ENCODE measurements around the gene RTN4RL2.

Gene RTN4RL2

GRCh38 chr11:57500926-57501325 lies 40.6 kb downstream of the RTN4RL2 start:
- DNase-seq: no peak

DNA sequence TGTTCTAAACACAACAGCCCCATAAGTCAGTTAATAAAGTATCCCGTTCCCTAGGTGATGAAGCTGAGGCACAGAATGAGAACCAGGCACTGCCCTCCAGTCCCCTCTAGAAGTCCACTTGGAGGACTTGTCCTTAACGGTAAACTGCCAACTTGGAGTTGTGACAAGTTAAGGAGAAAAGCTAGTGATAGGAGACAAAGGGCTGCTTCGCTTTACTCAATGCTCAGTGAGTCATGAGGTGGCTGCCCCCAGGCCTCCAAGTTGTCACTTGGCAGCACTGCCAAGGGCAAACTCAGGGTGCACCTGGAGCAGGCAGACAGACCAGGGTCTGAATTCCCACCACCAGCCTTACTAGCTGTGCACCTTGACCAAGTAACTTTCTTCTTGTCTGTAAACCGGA lies 41.6 kb downstream of the RTN4RL2 start:
- no peak for DNase-seq

- DNase-seq: no peak
Measured at GRCh38 chr11:57502376-57502775, 42.0 kb downstream of the RTN4RL2 start.

- DNase-seq: no peak
Measured at GRCh38 chr11:57502870-57503269, 42.5 kb downstream of the RTN4RL2 start.

DNA sequence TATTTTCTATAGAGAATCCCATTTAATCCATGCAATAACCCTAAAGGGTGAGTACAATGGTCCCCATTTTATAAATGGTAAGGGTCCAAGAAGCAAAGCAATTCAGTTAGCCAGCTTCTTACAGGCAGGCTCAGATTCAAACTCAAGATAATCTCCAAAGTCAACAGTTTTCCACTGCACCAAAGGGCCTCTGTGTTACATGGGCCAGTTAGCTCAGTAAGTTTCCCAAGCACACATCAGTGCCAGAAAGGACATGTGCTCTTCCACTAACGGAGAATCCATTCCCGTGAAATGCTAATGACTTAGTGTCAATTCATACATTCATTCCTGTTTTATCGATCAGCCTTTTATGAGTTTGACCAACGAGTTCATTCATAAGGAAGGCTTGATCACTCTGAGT lies 44.2 kb downstream of the RTN4RL2 start:
- DNase-seq: no peak

DNA sequence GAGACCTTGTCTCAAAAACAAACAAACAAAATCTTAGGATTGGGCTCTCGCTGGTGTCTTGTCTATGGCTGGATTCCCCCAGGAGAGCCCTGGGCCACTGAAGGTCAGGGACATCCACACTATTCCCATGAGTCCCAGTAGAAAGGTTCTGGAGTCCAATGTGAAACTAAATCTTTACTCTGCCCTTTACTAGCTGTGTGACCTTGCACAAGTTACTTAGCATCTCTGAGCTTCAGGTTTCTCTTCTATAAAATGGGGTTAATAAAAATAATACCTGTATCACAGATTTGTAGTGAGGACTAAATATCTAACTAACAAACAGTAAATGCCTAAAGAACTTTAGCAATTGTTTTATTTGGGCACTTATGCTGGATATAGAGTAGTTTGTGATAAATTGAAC lies 46.2 kb downstream of the RTN4RL2 start:
- no peak for DNase-seq

DNA sequence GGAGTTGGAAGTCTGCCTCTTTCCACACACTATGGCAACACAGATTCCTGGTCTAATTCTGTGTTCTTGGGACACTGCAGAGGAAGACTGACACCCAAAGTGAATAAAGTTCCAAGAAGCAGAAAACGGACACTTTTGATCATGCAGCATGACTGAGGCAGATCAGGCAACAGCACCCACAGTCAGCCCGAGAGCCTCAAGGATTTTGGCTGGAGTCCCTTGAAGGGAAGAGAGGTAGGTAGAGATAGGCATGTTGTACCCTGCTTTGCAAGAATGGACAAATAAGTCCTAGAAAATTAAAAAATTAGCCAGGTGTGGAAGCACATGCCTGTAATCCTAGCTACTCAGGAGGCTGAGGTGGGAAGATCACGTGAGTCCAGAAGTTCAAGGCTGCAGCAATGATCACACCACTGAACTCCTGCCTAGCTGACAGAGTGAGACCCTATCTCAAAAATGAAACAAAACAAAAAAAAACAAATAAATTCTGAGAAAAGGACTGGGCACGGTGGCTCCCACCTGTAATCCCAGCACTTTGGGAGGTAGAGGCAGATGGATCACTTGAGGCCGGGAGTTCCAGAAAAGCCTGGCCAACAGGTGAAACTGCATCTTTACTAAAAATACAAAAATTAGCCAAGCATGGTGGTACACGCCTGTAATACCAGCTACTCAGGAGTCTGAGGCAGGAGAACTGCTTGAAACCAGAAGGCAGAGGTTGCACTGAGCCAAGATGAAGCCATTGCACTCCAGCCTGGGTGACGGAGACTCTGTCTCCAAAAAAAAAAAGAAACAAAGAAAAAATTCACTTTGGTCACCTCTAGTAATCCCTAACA lies 48.2 kb downstream of the RTN4RL2 start:
- DNase-seq: no peak

GRCh38 chr11:57511741-57512430 lies 51.6 kb downstream of the RTN4RL2 start:
- no peak for DNase-seq

- DNase-seq: no peak
Measured at GRCh38 chr11:57512646-57513451, 52.5 kb downstream of the RTN4RL2 start.

DNA sequence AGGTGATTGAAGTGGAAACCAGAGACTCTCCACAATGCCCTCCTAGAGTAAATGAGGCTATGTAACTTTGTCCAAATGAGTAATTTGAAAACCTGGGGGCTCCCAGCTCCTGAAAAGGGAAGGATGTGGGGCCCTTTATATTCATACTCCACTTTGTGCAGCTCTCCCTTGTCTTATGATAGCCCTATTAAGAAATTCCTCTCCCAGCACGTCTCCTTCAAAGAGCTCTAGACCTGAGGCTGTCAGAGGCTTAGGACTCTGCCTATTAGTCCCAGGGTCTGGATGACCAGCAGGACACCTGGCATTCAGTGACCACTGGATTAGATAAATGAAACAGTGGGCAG lies 53.1 kb downstream of the RTN4RL2 start:
- no peak for DNase-seq

- DNase-seq: peak; percentile 4
Measured at GRCh38 chr11:57513911-57514537, 53.7 kb downstream of the RTN4RL2 start.

- DNase-seq: peak; percentile 22
Measured at GRCh38 chr11:57514538-57515331, 54.4 kb downstream of the RTN4RL2 start.

DNA sequence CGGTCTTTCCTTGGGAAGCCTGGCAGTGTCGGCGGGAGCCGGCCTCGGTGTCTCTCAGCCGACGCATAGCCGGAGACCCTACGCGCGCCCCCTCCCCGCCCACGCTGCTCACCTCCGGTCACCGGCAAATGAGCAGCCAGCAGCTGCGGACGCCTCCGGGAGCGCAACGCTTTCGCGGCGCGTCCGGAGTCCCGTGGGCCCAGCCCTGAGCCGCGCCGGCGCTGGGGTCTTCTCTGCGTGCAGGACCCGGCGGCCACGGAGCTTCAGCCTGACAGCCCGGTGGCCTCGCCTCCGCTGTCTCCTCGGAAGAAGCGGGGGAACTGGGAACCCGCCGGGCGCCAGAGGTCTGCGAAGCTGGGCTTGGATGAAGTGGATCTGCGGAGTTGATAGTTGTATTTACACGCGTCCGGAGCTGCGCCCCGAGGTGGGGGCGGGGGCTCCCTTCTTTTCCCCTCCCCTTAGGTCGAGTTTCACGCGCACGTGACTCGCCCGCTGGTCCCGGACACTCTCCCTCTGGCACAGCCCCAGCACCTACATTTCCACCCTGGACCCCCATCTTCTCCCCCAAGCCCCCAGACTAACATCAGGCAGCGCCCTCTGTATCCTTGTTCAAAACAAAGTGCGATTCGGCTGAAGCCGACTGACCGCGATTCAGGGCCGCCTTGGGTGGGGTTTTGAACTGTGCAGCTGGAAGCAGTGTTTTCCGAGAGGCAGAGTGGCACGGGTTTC lies 55.2 kb downstream of the RTN4RL2 start, which contains the start of gene SLC43A1:
TSS of gene SLC43A1 (minus strand) at position 371 of the 729 bp plus-strand sequence. CDS start 1,591 bp downstream, outside the sequence.
- DNase-seq: peak; percentile 2

DNA sequence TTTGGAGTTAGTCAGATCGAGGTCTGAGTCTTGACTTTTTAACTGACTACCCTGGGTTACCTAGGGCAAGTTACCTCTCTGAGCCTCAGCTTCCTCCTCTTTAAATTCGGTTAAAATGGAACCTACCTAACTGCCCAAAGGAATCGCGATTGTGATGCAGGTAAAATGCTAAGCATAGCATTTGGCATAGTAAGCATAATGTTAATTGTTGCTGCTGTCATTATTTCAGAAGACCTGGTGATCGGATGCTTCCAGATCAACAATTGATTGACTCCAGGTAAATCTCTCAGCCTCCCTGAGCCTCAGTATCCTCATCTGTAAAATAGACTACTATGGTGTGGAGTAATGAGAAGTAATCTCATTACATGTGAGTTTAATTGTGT lies 55.7 kb downstream of the RTN4RL2 start:
- no peak for DNase-seq

DNA sequence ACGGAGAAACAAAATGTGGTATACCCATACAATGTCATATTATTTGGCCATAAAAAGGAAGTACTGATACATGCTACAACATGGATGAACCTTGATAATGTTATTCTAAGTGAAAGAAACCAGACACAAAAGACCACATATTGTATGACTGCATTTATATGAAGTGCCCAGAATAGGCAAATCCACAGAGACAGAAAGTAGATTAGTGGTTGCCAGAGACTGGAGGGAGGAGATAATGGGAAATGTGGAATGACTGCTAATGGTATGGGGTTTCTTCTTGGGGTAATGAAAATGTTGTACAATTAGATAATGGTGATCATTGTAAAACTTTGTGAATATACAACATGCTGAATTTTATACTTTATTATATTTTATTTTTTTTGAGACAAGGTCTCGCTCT lies 60.8 kb downstream of the RTN4RL2 start:
- DNase-seq: no peak

- DNase-seq: no peak
Measured at GRCh38 chr11:57523419-57523818, 63.1 kb downstream of the RTN4RL2 start.
